Measurements from ENCODE around the gene DPM2.

DPM2 gene

DNA sequence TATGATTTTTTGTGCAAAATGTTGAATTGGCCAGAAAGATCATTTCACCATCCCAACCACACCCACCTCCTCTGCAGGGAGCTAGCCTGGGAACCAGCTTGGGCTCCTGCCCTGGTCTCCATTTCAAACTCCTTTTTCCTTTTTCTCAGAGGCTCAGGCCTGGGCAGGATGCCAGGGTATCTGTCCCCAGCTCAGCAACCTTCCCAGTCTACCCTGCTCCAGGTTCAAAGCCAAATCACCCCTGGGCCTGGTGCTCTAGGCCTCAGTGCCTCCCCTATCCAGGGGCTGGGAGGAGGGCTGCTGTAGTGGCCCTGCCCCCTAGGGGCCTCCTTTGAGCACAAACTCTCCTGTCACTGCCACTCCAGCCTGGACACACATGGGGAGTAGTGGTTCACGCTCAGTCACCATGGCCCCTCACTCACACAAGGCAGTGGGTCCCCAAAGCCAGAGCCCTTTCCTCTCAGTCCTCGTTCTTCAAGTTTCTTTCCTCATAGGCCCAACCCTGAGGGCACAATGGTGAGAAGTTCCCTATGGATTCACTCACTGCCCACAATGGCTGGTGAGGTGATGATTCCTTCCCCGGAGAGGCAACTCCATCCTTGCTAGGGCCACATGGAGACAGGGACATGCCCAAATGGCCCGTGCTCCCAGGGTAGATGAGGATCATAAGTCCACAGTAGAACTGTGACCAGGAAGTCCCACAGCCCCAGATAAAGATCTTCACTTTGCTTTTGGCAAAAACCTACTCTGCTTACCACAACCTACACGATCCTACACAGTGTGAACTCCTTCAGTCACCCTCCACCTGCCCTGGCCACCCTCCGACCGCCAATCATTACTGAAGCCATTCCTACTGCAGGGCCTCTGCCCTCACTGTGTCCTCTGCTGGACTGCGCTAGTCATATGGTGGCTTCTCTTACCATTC is 19.2 kb downstream of the DPM2 start:
- TF ChIP-seq POLR2A (IDR thresholded peaks at IDR 0.05; ENCODE audit: low read length) (no peak), GATA1 (IDR thresholded peaks at IDR 0.05; ENCODE audit: low read depth, low read length) (no peak)
- peak; percentile 61 to 75 for DNase-seq

DNA sequence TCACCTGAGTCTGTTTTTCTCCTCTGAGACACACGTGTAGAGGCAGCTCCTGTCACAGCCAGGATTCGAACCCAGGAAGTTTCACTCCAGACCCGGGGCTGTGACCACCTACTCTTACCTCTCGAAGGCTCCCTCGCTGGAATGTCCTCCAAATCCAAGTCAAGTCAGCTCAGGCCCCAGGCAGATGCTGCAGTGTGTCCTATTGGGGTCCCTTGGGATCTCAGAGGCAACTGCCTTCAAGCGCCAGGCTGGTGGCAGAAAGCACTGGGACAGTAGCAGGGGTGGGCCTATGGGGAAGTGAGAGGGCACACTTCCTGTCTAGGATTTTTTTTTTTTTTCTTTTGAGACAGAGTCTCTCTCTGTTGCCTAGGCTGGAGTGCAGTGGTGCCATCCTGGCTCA is 20.1 kb downstream of the DPM2 start:
- TF ChIP-seq GATA1 (IDR thresholded peaks at IDR 0.05; ENCODE audit: low read depth, low read length), result no peak
- no peak for TF ChIP-seq POLR2A (IDR thresholded peaks at IDR 0.05; ENCODE audit: low read length)
- DNase-seq, result no peak

DNA sequence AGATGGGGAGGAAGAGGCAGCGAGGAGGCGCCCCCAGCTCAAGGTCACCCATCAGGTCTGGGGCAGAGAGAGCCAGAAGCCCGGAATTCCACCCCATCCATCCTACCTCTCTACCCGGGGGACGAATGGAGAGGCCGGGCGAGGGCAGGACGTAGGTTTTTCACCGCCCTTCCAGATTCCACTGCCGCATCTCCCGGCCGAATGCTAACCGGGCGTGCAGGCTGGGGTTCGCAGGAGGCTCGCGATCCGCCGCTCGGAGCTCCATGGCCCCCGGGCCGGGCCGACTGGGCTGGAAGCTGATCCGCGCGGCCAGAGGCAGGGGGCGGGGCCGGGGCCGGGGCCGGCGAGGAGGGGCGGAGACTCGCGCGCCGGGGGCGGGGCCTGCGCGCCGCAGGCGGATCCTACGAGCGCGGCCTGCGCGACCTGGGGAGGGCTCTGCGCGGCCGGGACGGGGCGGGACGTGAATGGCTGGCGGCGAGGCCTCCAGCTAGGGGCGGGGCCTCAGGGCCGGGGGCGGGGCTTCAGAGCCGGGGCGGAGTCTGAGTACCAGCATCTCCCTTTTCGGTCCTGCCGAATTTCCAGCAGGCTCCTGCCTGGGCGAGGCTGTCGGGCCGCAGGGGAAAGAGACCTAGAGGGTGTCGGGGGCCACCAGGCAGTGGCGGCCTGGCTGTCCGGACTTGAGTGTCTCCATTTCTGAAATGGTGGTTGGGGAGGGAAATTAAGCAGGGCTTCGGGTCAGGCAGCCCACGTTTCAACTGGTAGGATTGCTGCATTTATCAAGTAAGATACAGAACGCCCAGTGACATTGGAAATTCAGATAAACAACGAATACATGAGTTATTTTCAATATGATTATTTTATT is 20.7 kb downstream of the DPM2 start, which contains the start of gene ST6GALNAC4:
Gene ST6GALNAC4 (minus strand): TSS at position 322 of the 862 bp plus-strand sequence. CDS start 622 bp downstream, outside the sequence.
- peak; percentile 95 to 98 for DNase-seq
- TF ChIP-seq POLR2A (IDR thresholded peaks at IDR 0.05; ENCODE audit: low read length) (peak; percentile 65), GATA1 (IDR thresholded peaks at IDR 0.05; ENCODE audit: low read depth, low read length) (no peak)

DNA sequence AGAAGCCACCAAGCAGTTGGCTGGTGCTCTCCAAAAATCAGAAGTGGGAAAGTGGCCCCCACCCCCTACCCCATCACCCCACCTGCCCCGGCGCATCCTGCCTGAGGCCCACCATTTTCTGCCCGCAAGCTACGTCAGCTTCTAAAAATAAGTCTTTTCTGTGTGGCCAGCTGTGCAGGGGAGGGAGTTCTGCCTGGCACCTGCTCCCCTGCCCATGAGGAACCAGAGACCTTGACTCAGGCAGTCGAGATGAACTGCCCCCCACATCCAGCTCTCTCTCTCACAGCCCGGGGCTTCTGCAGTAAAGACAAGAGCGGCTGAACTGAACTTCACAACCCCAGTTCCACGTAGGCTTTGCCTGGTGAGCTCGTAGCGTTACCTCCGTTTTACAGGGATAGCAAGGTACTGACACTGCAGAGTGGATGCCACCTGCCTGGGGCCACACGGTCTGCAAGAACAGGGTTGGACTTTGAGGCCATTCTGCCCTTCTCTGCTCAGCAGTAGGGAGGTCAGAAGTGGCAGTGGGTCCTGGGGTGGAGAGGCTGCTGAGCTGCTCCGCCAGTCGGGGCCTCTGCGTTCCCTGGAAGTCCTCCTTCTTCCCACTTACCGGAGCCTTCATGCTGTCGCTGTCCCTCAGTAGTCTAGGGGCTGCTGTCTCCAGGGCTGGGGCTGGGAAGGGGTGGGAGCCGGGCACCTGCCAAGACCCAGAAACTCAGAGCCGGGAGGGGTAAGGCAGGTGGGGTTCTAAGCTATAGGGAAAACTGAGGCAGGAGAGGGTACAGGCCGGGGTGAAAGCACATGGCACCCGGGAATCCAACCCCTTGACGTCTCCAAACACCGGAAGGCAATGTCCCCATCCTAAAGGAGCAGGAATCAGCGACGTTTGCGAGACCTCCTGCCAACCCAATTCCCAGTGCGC is 21.6 kb downstream of the DPM2 start:
- DNase-seq, result peak; percentile 40 to 51
- no peak for TF ChIP-seq GATA1 (IDR thresholded peaks at IDR 0.05; ENCODE audit: low read depth, low read length)
- no peak for TF ChIP-seq POLR2A (IDR thresholded peaks at IDR 0.05; ENCODE audit: low read length)

DNA sequence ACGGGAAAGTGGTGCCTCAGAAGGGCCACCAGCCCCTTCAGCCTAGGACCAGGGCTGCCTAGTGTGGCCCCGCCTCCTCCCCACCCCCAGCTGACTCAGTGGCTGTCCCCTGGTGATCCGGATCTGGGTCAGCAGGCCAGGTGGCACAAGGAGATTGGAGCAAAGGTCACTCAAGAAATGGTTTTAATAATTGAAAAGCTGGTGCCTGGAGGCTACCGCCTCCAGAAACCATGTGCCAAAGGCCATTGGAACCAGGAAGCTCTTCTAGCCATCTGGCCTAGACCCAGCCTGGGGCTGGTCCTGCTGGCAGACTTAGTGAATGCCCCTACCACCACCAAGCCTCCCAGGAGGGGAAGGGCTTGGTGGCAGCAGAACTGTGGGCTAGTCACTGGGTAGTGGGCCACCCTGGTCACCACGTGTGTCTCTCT is 22.3 kb downstream of the DPM2 start:
- no peak for TF ChIP-seq GATA1 (IDR thresholded peaks at IDR 0.05; ENCODE audit: low read depth, low read length)
- peak; percentile 29 for TF ChIP-seq POLR2A (IDR thresholded peaks at IDR 0.05; ENCODE audit: low read length)
- DNase-seq, result peak; percentile 82 to 84

DNA sequence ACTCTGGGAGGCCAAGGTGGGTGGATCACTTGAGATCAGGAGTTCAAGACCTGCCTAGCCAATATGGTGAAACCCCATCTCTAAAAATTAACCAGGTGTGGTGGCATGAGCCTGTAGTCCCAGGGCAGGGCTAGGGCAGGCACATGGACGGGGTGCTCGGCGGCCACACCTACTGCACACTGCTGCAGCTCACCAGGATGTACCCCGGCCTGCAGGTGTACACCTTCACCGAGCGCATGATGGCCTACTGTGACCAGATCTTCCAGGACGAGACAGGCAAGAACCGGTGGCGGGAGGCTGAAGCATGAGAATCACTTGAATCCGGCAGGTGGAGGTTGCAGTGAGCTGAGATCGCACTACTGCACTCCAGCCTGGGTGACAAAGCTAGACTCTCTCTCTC is 24.0 kb downstream of the DPM2 start:
- TF ChIP-seq POLR2A (IDR thresholded peaks at IDR 0.05; ENCODE audit: low read length) (no peak), GATA1 (IDR thresholded peaks at IDR 0.05; ENCODE audit: low read depth, low read length) (no peak)
- no peak for DNase-seq

DNA sequence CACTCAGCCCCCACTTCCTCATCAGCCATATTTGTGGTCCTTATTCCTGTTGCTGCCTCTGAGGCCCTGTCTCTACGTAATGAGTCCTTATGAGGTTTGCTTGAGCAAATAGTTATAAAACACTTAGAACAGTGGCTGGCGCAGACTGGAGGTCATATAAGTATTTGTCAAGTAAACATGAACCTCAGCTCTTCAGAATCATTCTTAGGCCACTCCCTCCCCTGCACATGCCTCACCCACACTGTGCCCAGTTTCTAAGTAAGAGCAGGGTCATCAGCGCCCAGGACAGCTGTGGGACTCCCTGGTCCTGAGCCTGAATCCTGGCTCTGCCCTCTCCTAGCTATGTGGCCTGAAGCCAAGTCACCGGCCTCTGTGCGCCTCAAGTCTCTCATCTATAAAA is 24.8 kb downstream of the DPM2 start:
- no peak for TF ChIP-seq POLR2A (IDR thresholded peaks at IDR 0.05; ENCODE audit: low read length)
- no peak for TF ChIP-seq GATA1 (IDR thresholded peaks at IDR 0.05; ENCODE audit: low read depth, low read length)
- no peak for DNase-seq

DNA sequence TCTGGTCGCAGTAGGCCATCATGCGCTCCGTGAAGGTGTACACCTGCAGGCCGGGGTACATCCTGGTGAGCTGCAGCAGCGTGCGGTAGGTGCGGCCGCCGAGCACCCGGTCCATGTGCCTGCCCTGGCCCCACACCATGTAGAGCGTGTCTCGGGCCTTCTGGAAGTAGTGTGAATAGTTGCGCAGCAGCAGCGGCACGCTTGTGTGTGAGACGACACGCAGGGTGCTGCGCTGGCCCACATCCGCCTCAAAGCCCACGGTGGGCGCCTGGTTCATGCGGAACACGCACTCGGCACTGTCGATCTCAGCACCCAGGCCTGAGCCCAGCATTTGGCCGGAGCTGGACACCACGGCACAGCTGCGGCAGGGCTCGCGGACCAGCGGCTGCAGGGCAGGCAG is 25.4 kb downstream of the DPM2 start:
- no peak for TF ChIP-seq POLR2A (IDR thresholded peaks at IDR 0.05; ENCODE audit: low read length)
- TF ChIP-seq GATA1 (IDR thresholded peaks at IDR 0.05; ENCODE audit: low read depth, low read length), result no peak
- DNase-seq, result no peak

DNA sequence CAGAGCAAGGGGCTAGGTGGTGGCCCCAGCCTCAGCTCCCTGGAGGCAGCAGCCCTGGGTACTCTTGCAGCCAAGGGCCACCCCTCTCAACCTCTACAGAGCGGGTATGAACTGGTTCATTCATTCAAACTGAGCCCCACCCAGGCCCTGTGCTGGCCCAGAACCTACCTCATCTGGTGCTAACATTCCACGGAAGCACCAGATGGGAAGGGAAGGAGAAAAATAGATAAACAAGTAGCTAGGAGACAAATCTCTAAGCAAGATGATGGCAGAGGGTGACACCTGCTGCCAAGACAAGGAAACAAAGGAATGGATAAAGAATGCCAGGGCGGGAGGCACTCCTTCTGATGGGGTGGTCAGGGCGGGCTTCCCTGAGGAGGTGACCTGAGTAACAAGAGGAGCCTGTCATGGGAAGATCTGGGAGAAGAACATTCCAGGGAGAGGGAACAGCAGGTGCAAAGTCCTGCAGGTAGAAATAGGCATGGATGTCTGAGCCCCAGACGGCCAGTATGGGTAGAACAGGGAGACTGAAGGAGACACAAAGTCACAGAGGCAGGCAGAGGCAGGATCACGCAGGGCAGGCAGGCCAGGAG is 26.9 kb downstream of the DPM2 start:
- no peak for TF ChIP-seq GATA1 (IDR thresholded peaks at IDR 0.05; ENCODE audit: low read depth, low read length)
- no peak for TF ChIP-seq POLR2A (IDR thresholded peaks at IDR 0.05; ENCODE audit: low read length)
- peak; percentile 56 to 62 for DNase-seq

DNA sequence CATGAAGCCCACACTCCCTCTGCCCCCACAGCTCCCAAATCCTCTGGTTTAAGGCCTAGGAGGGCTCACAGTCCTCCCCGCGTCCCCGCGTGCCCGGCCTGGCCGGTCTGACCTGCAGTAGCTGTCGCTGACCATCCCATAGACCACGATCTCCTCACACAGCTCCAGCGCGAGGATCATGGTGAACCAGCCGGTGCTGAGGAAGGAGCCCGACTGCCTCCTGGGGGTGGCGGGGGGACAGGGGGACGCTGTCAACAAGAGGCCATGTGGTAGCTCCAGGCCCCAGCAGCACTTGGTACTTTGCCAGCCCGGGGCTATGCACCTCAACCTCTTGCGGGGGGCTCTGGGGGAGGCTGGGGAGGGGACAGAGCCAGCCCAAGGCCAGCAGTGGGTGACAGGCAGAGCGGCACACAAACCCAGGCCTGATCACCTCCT is 27.8 kb downstream of the DPM2 start:
- no peak for DNase-seq
- no peak for TF ChIP-seq POLR2A (IDR thresholded peaks at IDR 0.05; ENCODE audit: low read length)
- no peak for TF ChIP-seq GATA1 (IDR thresholded peaks at IDR 0.05; ENCODE audit: low read depth, low read length)

DNA sequence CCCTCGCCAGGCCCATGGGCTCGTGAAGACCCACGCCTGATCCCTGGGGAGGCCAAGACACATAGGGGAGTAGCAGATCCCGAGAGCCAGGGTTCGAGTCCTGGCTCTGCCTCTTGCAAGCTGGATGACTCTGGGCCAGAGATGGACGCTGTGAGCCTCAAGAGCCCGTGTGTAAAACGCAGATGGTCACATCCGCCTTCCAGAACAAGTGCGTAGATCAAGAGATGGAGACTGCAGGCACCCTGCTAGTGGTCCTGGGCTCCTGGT is 29.1 kb downstream of the DPM2 start:
- TF ChIP-seq POLR2A (IDR thresholded peaks at IDR 0.05; ENCODE audit: low read length) (no peak), GATA1 (IDR thresholded peaks at IDR 0.05; ENCODE audit: low read depth, low read length) (no peak)
- no peak for DNase-seq

DNA sequence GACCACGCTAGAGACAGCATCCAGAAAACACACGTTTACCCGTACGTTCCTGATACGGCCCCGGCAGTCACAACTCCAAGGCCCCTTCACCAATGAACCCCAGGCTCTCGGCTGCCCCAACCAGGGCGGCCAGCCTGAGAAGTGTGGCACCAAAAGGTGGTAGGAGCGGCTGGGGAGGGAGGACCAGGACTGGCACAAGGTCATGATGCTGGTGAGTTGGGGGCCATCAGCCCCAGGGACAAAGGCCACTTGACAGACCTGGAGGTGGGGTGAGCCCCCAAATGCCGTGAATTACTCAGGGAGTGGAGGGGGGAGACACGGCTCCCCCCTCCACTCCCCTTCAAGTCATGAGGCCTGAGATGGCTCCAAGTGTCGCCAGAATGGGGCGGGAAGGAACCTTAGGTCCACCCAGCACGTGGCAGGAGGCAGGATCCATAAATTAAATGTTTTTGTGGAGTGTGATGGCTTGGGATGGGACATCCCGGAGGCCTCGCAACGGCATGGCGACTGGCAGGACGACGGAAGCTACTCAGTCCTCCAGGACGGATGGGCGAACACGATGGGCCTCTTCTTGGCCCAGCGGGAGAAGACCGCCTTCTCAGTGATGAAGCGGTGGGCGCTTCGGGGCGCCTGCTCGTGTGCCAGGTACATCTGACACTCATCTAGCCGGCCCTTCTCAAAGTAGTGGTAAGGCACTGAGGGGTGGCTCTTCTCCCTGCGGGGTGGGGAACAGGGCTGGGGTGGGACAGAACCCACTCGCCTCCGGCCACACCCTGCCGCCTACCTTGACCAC is 29.6 kb downstream of the DPM2 start:
- DNase-seq, result no peak
- no peak for TF ChIP-seq GATA1 (IDR thresholded peaks at IDR 0.05; ENCODE audit: low read depth, low read length)
- no peak for TF ChIP-seq POLR2A (IDR thresholded peaks at IDR 0.05; ENCODE audit: low read length)
